Activated CD8-positive, alpha-beta memory T cell treated with anti-CD3 and anti-CD28 coated beads, Interleukin-2, amount 50 U/mL, for 24 hours (primary cell): Measurements from ENCODE around the gene ALAS1.

Experiments used
- DNase-seq: peaks from one replicate; pipeline ENCODE4 v3.0.0-alpha.2; 2020; ENCODE audit errors: extremely low read depth

Gene ALAS1

GRCh38 chr3:52234516-52235447 is 36.8 kb downstream of the ALAS1 start:
- DNase-seq: no peak

GRCh38 chr3:52236424-52236886 is 38.5 kb downstream of the ALAS1 start:
- no peak for DNase-seq

GRCh38 chr3:52237006-52237656 is 39.2 kb downstream of the ALAS1 start:
- no peak for DNase-seq

- DNase-seq: no peak
Observed at GRCh38 chr3:52237657-52238172, 39.8 kb downstream of the ALAS1 start.

- DNase-seq: no peak
Observed at GRCh38 chr3:52238193-52238760, 40.3 kb downstream of the ALAS1 start.

- peak; percentile 68 for DNase-seq
Observed at GRCh38 chr3:52238761-52239701, 41.1 kb downstream of the ALAS1 start, which contains the start of gene TWF2. TSS of gene TWF2 (minus strand) at chr3:52239158. CDS start at chr3:52239016, 142 bp downstream.

GRCh38 chr3:52240059-52240885 is 42.3 kb downstream of the ALAS1 start:
- DNase-seq: no peak

- DNase-seq: no peak
Observed at GRCh38 chr3:52240886-52241370, 43.0 kb downstream of the ALAS1 start.

- DNase-seq: no peak
Observed at GRCh38 chr3:52242039-52242438, 44.1 kb downstream of the ALAS1 start.

- DNase-seq: no peak
Observed at GRCh38 chr3:52243791-52244628, 46.0 kb downstream of the ALAS1 start.

GRCh38 chr3:52245322-52246263 is 47.6 kb downstream of the ALAS1 start, which contains the start of gene PPM1M:
TSS of gene PPM1M (plus strand) at chr3:52245759. CDS start at chr3:52245825, 66 bp downstream.
- DNase-seq: no peak

- DNase-seq: no peak
Observed at GRCh38 chr3:52246264-52246620, 48.3 kb downstream of the ALAS1 start.

- no peak for DNase-seq
Observed at GRCh38 chr3:52246728-52247408, 48.9 kb downstream of the ALAS1 start.

GRCh38 chr3:52247409-52248164 is 49.6 kb downstream of the ALAS1 start:
- no peak for DNase-seq

GRCh38 chr3:52248165-52248541 is 50.2 kb downstream of the ALAS1 start:
- DNase-seq: no peak

GRCh38 chr3:52248816-52249547 is 51.0 kb downstream of the ALAS1 start:
- DNase-seq: no peak
